ENCODE measurements around the gene ABCB7.
A peak's percentile ranks its signal among the peaks of the same experiment; 100 is the strongest.
"Not testable (repeated sequence)": the region's sequence is repeated elsewhere in the genome, so short reads cannot be mapped to it uniquely, and the experiment has no call there.

ABCB7 gene

GRCh38 chrX:75051047-75051446 is 105.0 kb downstream of the ABCB7 start:
- H3K4me3 ChIP-seq (replicated peaks; ENCODE audit: low read depth, low read length): no peak overlapping the region
- TF ChIP-seq, protein P1, sequence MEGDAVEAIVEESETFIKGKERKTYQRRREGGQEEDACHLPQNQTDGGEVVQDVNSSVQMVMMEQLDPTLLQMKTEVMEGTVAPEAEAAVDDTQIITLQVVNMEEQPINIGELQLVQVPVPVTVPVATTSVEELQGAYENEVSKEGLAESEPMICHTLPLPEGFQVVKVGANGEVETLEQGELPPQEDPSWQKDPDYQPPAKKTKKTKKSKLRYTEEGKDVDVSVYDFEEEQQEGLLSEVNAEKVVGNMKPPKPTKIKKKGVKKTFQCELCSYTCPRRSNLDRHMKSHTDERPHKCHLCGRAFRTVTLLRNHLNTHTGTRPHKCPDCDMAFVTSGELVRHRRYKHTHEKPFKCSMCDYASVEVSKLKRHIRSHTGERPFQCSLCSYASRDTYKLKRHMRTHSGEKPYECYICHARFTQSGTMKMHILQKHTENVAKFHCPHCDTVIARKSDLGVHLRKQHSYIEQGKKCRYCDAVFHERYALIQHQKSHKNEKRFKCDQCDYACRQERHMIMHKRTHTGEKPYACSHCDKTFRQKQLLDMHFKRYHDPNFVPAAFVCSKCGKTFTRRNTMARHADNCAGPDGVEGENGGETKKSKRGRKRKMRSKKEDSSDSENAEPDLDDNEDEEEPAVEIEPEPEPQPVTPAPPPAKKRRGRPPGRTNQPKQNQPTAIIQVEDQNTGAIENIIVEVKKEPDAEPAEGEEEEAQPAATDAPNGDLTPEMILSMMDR (IDR thresholded peaks at IDR 0.05; ENCODE audit: low read length, missing control alignments): no peak
- no peak for DNase-seq (ENCODE audit: low read depth)

DNA sequence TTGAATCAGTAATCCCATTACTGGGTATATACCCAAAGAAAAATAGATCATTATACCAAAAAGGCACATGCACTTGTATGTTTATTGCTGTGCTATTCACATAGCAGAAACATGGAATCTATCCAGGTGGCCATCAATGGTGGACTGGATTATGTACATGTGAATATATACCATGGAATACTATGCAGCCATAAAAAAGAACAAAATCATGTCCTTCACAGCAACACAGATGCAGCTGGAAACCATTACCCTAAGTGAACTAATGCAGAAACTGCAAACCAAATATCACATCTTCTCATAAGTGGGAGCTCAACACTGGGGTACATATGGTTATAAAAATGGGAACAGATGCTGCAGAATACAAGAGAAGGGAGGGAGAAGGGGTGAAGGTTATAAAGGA is 110.7 kb downstream of the ABCB7 start:
- no peak for DNase-seq (ENCODE audit: low read depth)
- no peak overlapping the region for H3K4me3 ChIP-seq (replicated peaks; ENCODE audit: low read depth, low read length)
- TF ChIP-seq, protein P1 (IDR thresholded peaks at IDR 0.05; ENCODE audit: low read length, missing control alignments): no peak

DNA sequence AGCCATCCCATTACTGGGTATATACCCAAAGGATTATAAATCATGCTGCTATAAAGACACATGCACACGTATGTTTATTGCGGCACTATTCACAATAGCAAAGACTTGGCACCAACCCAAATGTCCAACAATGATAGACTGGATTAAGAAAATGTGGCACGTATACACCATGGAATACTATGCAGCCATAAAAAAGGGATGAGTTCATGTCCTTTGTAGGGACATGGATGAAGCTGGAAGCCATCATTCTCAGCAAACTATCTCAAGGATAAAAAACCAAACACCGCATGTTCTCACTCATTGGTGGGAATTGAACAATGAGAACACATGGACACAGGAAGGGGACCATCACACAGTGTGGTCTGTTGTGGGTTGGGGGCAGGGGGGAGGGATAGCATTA is 111.9 kb downstream of the ABCB7 start:
- not testable (repeated sequence) for DNase-seq (ENCODE audit: low read depth); H3K4me3 ChIP-seq (replicated peaks; ENCODE audit: low read depth, low read length)

DNA sequence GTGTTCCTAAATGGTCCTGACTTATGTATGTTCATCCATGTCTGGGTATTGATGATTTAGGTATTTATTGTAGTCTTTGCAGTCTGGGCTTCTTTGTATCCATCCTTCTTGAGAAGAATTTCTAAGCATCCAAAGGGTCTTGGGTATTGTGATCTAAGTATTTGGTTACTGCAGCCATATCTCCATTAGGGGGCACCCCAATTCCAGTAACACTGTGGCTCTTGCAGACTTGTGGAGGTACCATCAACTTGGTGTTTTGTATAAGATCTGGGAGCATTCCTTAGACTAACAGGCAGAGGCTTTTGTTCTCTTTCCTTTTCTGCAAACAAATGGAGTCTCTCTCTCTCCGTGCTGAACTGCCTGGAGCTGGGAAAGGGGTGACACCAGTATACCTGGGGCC is 117.2 kb downstream of the ABCB7 start:
- DNase-seq (ENCODE audit: low read depth): peak; percentile 46
- H3K4me3 ChIP-seq (replicated peaks; ENCODE audit: low read depth, low read length): no peak overlapping the region
- TF ChIP-seq, protein P1 (IDR thresholded peaks at IDR 0.05; ENCODE audit: low read length, missing control alignments): peak; percentile 34

Data from fibroblast of pulmonary artery (primary cell).